ENCODE results near the gene WDR70.

The WDR70 gene

DNA sequence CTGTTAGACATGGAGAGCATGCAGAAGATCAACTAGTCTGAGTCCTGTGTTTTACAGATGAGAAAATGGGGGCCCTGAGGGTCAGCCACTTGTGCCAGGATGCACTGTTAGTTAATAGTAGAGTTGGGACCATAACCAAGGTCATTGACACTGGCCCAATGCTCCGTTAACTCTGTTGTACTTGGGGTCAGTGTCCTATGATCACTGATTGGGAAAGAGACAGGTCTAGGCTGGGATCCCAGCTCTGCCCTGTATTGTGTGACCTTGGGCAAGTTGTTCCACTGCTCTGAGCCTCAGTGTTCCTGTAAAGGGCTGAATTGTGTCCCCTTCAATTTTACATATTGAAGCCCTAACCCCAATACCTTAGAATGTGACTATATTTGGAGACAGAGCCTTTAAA is 390.7 kb downstream of the WDR70 start:
- H3K27ac ChIP-seq = no peak overlapping the region
- TF ChIP-seq CTCF (conservative IDR thresholded peaks at IDR 0.05) = no peak
- TF ChIP-seq ZFX (IDR thresholded peaks at IDR 0.05) = no peak

GRCh38 chr5:37770786-37771185 is 391.7 kb downstream of the WDR70 start:
- H3K27ac ChIP-seq = no peak overlapping the region
- no peak for TF ChIP-seq CTCF (conservative IDR thresholded peaks at IDR 0.05)
- TF ChIP-seq ZFX (IDR thresholded peaks at IDR 0.05) = no peak

- H3K27ac ChIP-seq = no peak overlapping the region
- TF ChIP-seq CTCF (conservative IDR thresholded peaks at IDR 0.05) (no peak), ZFX (IDR thresholded peaks at IDR 0.05) (no peak)
Measured at GRCh38 chr5:37771203-37771611, 392.1 kb downstream of the WDR70 start.

GRCh38 chr5:37771731-37772130 is 392.6 kb downstream of the WDR70 start:
- TF ChIP-seq ZFX (IDR thresholded peaks at IDR 0.05) = no peak
- TF ChIP-seq CTCF (conservative IDR thresholded peaks at IDR 0.05) = no peak
- no peak overlapping the region for H3K27ac ChIP-seq

DNA sequence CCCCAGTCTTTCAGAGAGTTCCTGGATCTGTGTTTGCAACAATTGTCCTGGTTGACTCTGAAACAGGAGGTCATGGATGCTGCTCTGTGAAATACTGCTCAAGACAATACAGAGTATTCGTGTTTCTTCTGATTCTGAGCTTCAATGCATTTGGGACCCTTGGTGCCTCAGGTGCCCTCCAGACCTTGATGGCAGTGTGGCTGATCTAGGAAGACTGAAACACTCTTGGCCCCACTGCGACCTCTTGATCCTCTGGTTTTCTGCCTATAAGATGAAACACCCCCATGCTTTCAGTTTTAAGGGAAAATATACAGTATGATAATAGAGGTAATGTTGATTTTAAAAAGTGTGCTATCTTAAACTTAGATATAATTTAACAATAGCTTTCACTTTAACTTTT is 393.1 kb downstream of the WDR70 start:
- no peak overlapping the region for H3K27ac ChIP-seq
- no peak for TF ChIP-seq CTCF (conservative IDR thresholded peaks at IDR 0.05)
- TF ChIP-seq ZFX (IDR thresholded peaks at IDR 0.05) = no peak

DNA sequence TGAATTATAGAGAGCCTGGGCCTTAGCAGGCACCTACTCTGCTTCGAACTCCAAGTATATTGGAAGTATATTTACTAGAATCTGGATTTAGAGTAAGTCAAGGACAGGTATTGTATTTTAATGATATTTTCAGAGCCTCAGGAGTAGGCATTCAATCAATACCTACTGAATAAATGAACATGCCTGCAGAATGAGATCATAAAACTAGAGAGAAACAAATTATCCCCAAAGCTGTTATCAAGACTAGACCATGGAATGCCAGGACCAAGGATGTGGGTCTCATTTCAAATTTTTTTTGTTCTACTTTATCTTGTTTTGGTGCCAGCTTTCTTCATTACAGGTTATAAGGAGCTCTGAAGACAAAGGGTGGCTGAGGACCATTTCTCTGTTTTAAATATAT is 394.7 kb downstream of the WDR70 start:
- H3K27ac ChIP-seq = no peak overlapping the region
- TF ChIP-seq ZFX (IDR thresholded peaks at IDR 0.05) (no peak), CTCF (conservative IDR thresholded peaks at IDR 0.05) (no peak)

DNA sequence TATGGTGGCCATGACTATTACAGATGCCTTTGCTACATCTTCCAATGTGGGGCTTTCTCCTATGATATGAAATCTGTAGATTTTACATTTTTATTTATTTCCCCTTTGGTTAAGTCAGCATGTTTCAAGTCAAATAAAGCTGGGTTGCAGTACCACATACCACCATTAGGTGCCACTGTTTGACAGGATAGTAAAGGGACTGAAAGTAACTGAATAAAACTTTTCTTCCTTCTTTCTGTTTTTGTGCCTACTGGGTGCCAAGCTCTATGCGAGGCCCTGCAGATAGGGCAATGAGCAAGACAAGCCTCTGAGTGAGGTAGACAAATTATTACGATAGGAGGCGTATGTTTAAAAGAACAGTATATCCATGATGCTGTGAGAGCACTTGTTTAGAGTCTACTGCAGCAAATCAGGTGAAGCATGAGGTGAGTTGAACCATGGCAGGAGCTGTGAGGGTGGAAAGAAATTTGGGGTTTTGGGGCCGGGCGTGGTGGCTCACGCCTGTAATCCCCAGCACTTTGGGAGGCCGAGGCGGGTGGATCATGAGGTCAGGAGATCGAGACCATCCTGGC is 395.9 kb downstream of the WDR70 start:
- no peak for TF ChIP-seq ZFX (IDR thresholded peaks at IDR 0.05)
- TF ChIP-seq CTCF (conservative IDR thresholded peaks at IDR 0.05) = peak; percentile 84
- no peak overlapping the region for H3K27ac ChIP-seq

Data from C4-2B (cell line).